ENCODE measurements around the gene SEC16A.

SEC16A gene

DNA sequence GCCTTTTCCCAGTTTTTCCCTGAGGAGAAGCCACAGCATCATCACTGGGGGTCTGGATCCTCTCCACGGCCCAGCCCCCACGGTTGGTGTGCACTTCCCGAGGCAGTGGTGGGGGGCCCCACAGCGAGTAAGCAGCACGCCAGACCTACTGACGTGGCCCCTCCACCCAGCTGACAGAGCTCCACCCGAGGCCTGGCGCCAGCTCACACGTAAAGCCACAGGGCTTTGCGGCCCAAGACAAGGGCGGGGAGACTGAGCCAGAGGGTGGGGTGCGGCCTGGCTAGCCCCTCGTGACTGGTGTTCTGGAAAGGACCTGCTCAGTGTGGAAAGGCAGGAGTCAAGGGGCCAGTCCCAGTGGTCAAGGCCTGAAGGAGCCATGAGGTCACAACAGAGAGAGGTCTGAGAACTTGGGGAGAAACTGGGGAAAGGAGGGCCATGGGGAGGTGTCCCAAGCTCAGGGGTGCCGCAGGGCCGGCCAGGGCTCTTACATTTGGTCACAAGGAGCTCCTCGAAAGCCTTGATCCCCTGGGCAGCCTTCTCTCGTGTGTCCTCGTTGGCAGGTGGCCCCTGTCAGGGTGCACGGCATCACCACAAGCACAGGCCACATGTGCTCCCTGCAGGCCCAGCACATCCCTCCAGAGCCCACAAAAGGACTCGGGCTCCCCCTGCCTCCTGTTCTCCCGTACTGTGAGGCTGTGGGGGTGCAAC is 88.4 kb downstream of the SEC16A start:
- no peak overlapping the region for H3K4me3 ChIP-seq (replicated peaks; ENCODE audit: low read depth, low read length)
- TF ChIP-seq, protein P1, sequence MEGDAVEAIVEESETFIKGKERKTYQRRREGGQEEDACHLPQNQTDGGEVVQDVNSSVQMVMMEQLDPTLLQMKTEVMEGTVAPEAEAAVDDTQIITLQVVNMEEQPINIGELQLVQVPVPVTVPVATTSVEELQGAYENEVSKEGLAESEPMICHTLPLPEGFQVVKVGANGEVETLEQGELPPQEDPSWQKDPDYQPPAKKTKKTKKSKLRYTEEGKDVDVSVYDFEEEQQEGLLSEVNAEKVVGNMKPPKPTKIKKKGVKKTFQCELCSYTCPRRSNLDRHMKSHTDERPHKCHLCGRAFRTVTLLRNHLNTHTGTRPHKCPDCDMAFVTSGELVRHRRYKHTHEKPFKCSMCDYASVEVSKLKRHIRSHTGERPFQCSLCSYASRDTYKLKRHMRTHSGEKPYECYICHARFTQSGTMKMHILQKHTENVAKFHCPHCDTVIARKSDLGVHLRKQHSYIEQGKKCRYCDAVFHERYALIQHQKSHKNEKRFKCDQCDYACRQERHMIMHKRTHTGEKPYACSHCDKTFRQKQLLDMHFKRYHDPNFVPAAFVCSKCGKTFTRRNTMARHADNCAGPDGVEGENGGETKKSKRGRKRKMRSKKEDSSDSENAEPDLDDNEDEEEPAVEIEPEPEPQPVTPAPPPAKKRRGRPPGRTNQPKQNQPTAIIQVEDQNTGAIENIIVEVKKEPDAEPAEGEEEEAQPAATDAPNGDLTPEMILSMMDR (IDR thresholded peaks at IDR 0.05; ENCODE audit: low read depth, low read length, missing control alignments) = no peak
- DNase-seq (ENCODE audit: extremely low read depth, low read depth) = no peak

- TF ChIP-seq, protein P1 (IDR thresholded peaks at IDR 0.05; ENCODE audit: low read depth, low read length, missing control alignments) = no peak
- no peak overlapping the region for H3K4me3 ChIP-seq (replicated peaks; ENCODE audit: low read depth, low read length)
- DNase-seq (ENCODE audit: extremely low read depth, low read depth) = no peak
These were observed 89.3 kb downstream of the SEC16A start for GRCh38 chr9:136393531-136393930.

GRCh38 chr9:136392538-136393449 is 90.0 kb downstream of the SEC16A start:
- TF ChIP-seq, protein P1 (IDR thresholded peaks at IDR 0.05; ENCODE audit: low read depth, low read length, missing control alignments) = no peak
- H3K4me3 ChIP-seq (replicated peaks; ENCODE audit: low read depth, low read length) = no peak overlapping the region
- DNase-seq (ENCODE audit: extremely low read depth, low read depth) = no peak

GRCh38 chr9:136391737-136392537 is 90.9 kb downstream of the SEC16A start:
- no peak overlapping the region for H3K4me3 ChIP-seq (replicated peaks; ENCODE audit: low read depth, low read length)

More at GRCh38 chr9:136391737-136392537, 90.9 kb downstream of the SEC16A start:
- TF ChIP-seq, protein P1 (IDR thresholded peaks at IDR 0.05; ENCODE audit: low read depth, low read length, missing control alignments) = no peak
- DNase-seq (ENCODE audit: extremely low read depth, low read depth) = no peak

Measured in HFF-Myc (cell line).